Esophagus muscularis mucosa (tissue), 4 donors: ENCODE measurements around the gene HSPG2. TPM values are rescaled to one million over a fixed set of nuclear protein-coding genes. Genes with fewer than 3 reads are reported as not detected.
A peak's percentile ranks its signal among the peaks of the same experiment; 100 is the strongest.

Source experiments
- DNase-seq: peaks from one replicate; pipeline ENCODE4 v3.0.0-alpha.2; 2017; ENCODE audit errors: extremely low spot score
- H3K27ac ChIP-seq, 4 donors: fragments of 200-600 bp; sonication (generic); replicated peaks in 1 of 4; 1 replicate in 3 of 4; 2 replicates in 1 of 4; pipeline ENCODE4 v1.5.1; 2016 to 2019; ENCODE audit warnings: mild to moderate bottlenecking in 1 of 4
- H3K27me3 ChIP-seq, 4 donors: fragments of 200-600 bp; sonication (generic); one replicate each; pipeline versions ENCODE4 v1.5.1 to v1.6.0; 2016 to 2019
- H3K36me3 ChIP-seq, 4 donors: fragments of 200-600 bp; sonication (generic); one replicate each; pipeline ENCODE4 v1.5.1; 2016 to 2019
- H3K4me1 ChIP-seq, 4 donors: fragments of 200-600 bp; sonication (generic); one replicate each; pipeline ENCODE4 v1.5.1; 2016 to 2019
- H3K4me3 ChIP-seq, 4 donors: fragments of 200-600 bp; sonication (generic); 1 replicate in 2 of 4; 2 replicates in 2 of 4; pipeline ENCODE4 v1.5.1; 2016 to 2019; ENCODE audit warnings: mild to moderate bottlenecking in 4 of 4, moderate library complexity in 1 of 4
- H3K9me3 ChIP-seq, 4 donors: fragments of 200-600 bp; sonication (generic); 1 replicate in 3 of 4; 2 replicates in 1 of 4; pipeline ENCODE4 v1.5.1; 2016 to 2019
- CTCF ChIP-seq, 3 experiments: fragments of 200-600 bp in 2 of 3; fragments of 450-650 bp in 1 of 3; sonication (generic) in 2 of 3; IDR thresholded peaks; one replicate each; pipeline ENCODE4 v1.5.1; 2017 to 2019; ENCODE audit warnings: antibody characterized with exemption in 3 of 3, mild to moderate bottlenecking in 2 of 3, moderate library complexity in 1 of 3
- EP300 ChIP-seq: sonication (generic); formaldehyde crosslinking; IDR thresholded peaks from one replicate; pipeline ENCODE4 v1.6.1; 2017; ENCODE audit warnings: antibody characterized with exemption
- POLR2A ChIP-seq: fragments of 450-650 bp; IDR thresholded peaks from one replicate; pipeline ENCODE4 v1.6.1; 2017; ENCODE audit warnings: antibody characterized with exemption, moderate library complexity, mild to moderate bottlenecking, low read depth
- POLR2AphosphoS5 ChIP-seq, 2 donors: sonication (generic); formaldehyde crosslinking; IDR thresholded peaks; one replicate each; pipeline ENCODE4 v1.6.1; 2017; ENCODE audit warnings: antibody characterized with exemption in 2 of 2
- WGBS: methylation state at CpG from one replicate; pipeline ENCODE4 v1.1.5; 2018; 5-methylcytosine and 5-hydroxymethylcytosine counted together
- intact Hi-C: fragments of 100-400 bp; cut with DNase I; formaldehyde crosslinking; loops from one replicate; pipeline ENCODE4 v1.15.1; 2023
- total RNA-seq, 4 donors: library from RNA; depleted of rRNA; stranded (reverse); fragments of >200 nt; gene quantifications; one replicate each; pipeline versions ENCODE4 v1.1.0 to v1.2.1, GENCODE V29; 2016

The HSPG2 gene
- total RNA-seq, 4 donors from 2014 or later, result 414 to 1,199 (median 595) TPM

- 82% methylated on average over 20 of the region's 24 CpGs for WGBS
- Histone ChIP-seq H3K9me3 (no peaks in the 10 kb centered on the region), H3K27ac (peak overlapping the region in 3 of 4 donors; percentile 23 to 55 (median 45)), H3K4me3 (no peak overlapping the region), H3K36me3 (peaks cover 83 to 100% (median 99%) of the 10 kb centered on the region in 4 donors), H3K27me3 (no peaks in the 10 kb centered on the region), H3K4me1 (peaks cover 0 to 9% (median 2%) of the 10 kb centered on the region in 4 donors)
- DNase-seq, result no peak
- intact Hi-C loops, result no loop called here
- no peak for TF ChIP-seq POLR2A
- no peak for TF ChIP-seq EP300
- TF ChIP-seq CTCF (IDR thresholded peaks at IDR 0.05), result no peak
- no peak for TF ChIP-seq POLR2AphosphoS5 (IDR thresholded peaks at IDR 0.05)
Measured at GRCh38 chr1:21885236-21886037, 51.7 kb downstream of the HSPG2 start.

- intact Hi-C loops, result no loop called here
- Histone ChIP-seq H3K9me3 (no peaks in the 10 kb centered on the region), H3K36me3 (peaks cover 83 to 100% (median 99%) of the 10 kb centered on the region in 4 donors), H3K4me1 (peaks cover 0 to 9% (median 2%) of the 10 kb centered on the region in 4 donors), H3K4me3 (no peak overlapping the region), H3K27me3 (no peaks in the 10 kb centered on the region), H3K27ac (peak overlapping the region in 3 of 4 donors; percentile 34 to 55 (median 54))
- 92% methylated on average over 29 of the region's 36 CpGs for WGBS
- no peak for TF ChIP-seq POLR2AphosphoS5 (IDR thresholded peaks at IDR 0.05)
- TF ChIP-seq POLR2A, result no peak
- no peak for TF ChIP-seq EP300
- TF ChIP-seq CTCF (IDR thresholded peaks at IDR 0.05), result no peak
- no peak for DNase-seq
Measured at GRCh38 chr1:21884456-21885235, 52.5 kb downstream of the HSPG2 start.

- H3K4me3 ChIP-seq, result no peak overlapping the region
- no peaks in the 10 kb centered on the region for H3K9me3 ChIP-seq
- H3K4me1 ChIP-seq, result peaks cover 0 to 9% (median 2%) of the 10 kb centered on the region in 4 donors
- intact Hi-C loops, result no loop called here
- 64% methylated on average over 8 of the region's 11 CpGs for WGBS
- H3K27ac ChIP-seq, result peak overlapping the region; percentile 48 to 58 (median 54)
- peaks cover 84 to 100% (median 99%) of the 10 kb centered on the region in 4 donors for H3K36me3 ChIP-seq
- no peak for DNase-seq
- H3K27me3 ChIP-seq, result no peaks in the 10 kb centered on the region
- TF ChIP-seq EP300 (no peak), POLR2AphosphoS5 (IDR thresholded peaks at IDR 0.05) (peak in 1 of 2 donors; percentile 22), POLR2A (no peak), CTCF (IDR thresholded peaks at IDR 0.05) (no peak)
Measured at GRCh38 chr1:21882721-21883415, 54.2 kb downstream of the HSPG2 start.

GRCh38 chr1:21881250-21881649 lies 55.9 kb downstream of the HSPG2 start:
- Histone ChIP-seq H3K36me3 (peaks cover 83 to 100% (median 99%) of the 10 kb centered on the region in 4 donors), H3K27ac (peak overlapping the region in 2 of 4 donors; percentile 7 to 29), H3K27me3 (no peaks in the 10 kb centered on the region), H3K4me3 (no peak overlapping the region), H3K9me3 (no peaks in the 10 kb centered on the region), H3K4me1 (peaks cover 0 to 9% (median 2%) of the 10 kb centered on the region in 4 donors)
- 92% methylated on average over 10 of the region's 12 CpGs for WGBS
- TF ChIP-seq EP300 (no peak), POLR2AphosphoS5 (IDR thresholded peaks at IDR 0.05) (no peak), CTCF (IDR thresholded peaks at IDR 0.05) (no peak), POLR2A (no peak)
- intact Hi-C loops, result no loop called here
- DNase-seq, result no peak
